Activated T-cell treated with anti-CD3 and anti-CD28 coated beads, Interleukin-2, amount 50 U/mL, for 72 hours (primary cell): Measurements from ENCODE around the gene ACER1. TPM values are rescaled to one million over a fixed set of nuclear protein-coding genes. Genes with fewer than 3 reads are reported as not detected.

Source experiments
- total RNA-seq, 2 donors: library from RNA; stranded (reverse); gene quantifications; one replicate each; pipeline ENCODE4 v1.2.3, GENCODE V29; 2022

The ACER1 gene
- total RNA-seq, 2 donors from 2014 or later, result 0.34 TPM; not detected in 1

Other genes with a start within 250 kb of the ACER1 start
- gene RFX2, start 223.1 kb downstream of the ACER1 start, total RNA-seq, result 10 to 100 TPM in 1 of 2 donors, 1 to 10 TPM in 1; 8.7 to 11.6 TPM
- not detected for gene ACSBG2, start 197.9 kb downstream of the ACER1 start, total RNA-seq
- 10 to 100 TPM; 39.9 to 44.5 TPM for gene MLLT1, start 53.6 kb downstream of the ACER1 start, total RNA-seq
- 100 to 1,000 TPM; 147 to 168 TPM for gene CLPP, start 27.9 kb upstream of the ACER1 start, total RNA-seq
- gene ALKBH7, start 39.2 kb upstream of the ACER1 start, total RNA-seq, result 10 to 100 TPM; 60.5 to 65.2 TPM
- gene PSPN, start 42.3 kb upstream of the ACER1 start, total RNA-seq, result 1 to 10 TPM; 2.4 to 3.1 TPM
- gene GTF2F1, start 59.6 kb upstream of the ACER1 start, total RNA-seq, result 10 to 100 TPM; 78.9 to 87.5 TPM
- gene KHSRP, start 91.2 kb upstream of the ACER1 start, total RNA-seq, result 100 to 1,000 TPM; 253 to 311 TPM
- under 1 TPM; 0.16 to 0.58 TPM for gene SLC25A41, start 100.2 kb upstream of the ACER1 start, total RNA-seq
- gene SLC25A23, start 126.2 kb upstream of the ACER1 start, total RNA-seq, result 10 to 100 TPM; 24.6 to 26.3 TPM
- gene CRB3, start 130.7 kb upstream of the ACER1 start, total RNA-seq, result 1 to 10 TPM; 3.9 to 5.0 TPM
- 100 to 1,000 TPM in 1 of 2 donors, 10 to 100 TPM in 1; 92.1 to 105 TPM for gene DENND1C, start 148.2 kb upstream of the ACER1 start, total RNA-seq
- gene TUBB4A, start 168.7 kb upstream of the ACER1 start, total RNA-seq, result 10 to 100 TPM in 1 of 2 donors, 1 to 10 TPM in 1; 8.7 to 11.9 TPM
- gene TNFSF9, start 197.4 kb upstream of the ACER1 start, total RNA-seq, result 1 to 10 TPM; 3.4 to 6.3 TPM